GM18505 (cell line): ENCODE measurements around the gene PTPRN2.
"Not testable (repeated sequence)": the region's sequence is repeated elsewhere in the genome, so short reads cannot be mapped to it uniquely, and the experiment has no call there.

Source experiments
- ATAC-seq: cut with Tn5 transposase; IDR thresholded peaks from one replicate; pipeline ENCODE4 v1.9.1; 2021; ENCODE audit not compliant: unreplicated experiment
- POLR2A ChIP-seq: IDR thresholded peaks from 4 replicates; pipeline ENCODE4 v1.6.1; 2011; ENCODE audit warnings: borderline replicate concordance; ENCODE audit not compliant: insufficient read depth, insufficient read length; ENCODE audit errors: extremely low read depth

PTPRN2 gene

GRCh38 chr7:158035343-158035742 lies 552.3 kb downstream of the PTPRN2 start:
- ATAC-seq, result no peak

GRCh38 chr7:158034571-158034970 lies 553.1 kb downstream of the PTPRN2 start:
- ATAC-seq, result no peak
- TF ChIP-seq POLR2A, result no peak

More at GRCh38 chr7:158035343-158035742, 552.3 kb downstream of the PTPRN2 start:
- TF ChIP-seq POLR2A, result no peak

DNA sequence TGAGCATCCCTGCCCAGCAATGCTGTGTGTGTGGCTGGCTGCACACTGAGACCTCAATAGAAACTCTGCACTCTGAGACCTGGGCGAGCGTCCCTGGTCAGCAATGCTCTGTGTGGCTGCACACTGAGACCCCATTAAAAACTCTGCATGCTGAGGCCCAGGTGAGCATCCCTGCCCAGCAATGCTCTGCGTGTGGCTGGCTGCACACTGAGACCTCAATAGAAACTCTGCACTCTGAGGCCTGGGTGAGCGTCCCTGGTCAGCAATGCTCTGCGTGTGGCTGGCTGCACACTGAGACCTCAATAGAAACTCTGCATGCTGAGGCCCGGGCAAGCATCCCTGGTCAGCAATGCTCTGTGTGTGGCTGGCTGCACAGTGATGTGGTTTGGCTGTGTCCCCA lies 553.7 kb downstream of the PTPRN2 start:
- ATAC-seq, result not testable (repeated sequence)

DNA sequence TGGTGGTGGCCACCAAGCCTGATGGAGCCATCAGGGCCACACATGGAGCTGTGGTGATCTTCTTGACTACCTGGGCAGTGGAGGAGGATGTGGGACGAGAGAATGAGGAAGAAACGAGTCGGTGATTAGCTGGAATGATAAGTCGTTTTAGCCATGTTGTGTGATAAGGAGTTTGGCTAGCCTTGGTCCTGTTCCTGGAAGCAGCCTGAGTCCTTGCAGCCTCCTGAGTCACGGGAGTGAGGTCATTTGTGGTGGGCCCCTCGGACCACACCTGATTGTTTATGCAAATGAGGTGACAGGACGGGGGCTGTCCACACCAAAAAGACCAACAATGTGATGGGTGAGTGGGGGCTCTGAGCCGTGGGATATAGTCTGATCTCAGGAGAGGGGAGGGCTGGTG lies 554.4 kb downstream of the PTPRN2 start:
- no peak for TF ChIP-seq POLR2A
- no peak for ATAC-seq

GRCh38 chr7:158032561-158033115 lies 555.0 kb downstream of the PTPRN2 start:
- TF ChIP-seq POLR2A, result no peak

GRCh38 chr7:158031867-158032308 lies 555.7 kb downstream of the PTPRN2 start:
- no peak for TF ChIP-seq POLR2A
- ATAC-seq, result no peak

More at GRCh38 chr7:158032561-158033115, 555.0 kb downstream of the PTPRN2 start:
- ATAC-seq, result no peak

GRCh38 chr7:158030566-158030965 lies 557.1 kb downstream of the PTPRN2 start:
- no peak for TF ChIP-seq POLR2A
- no peak for ATAC-seq

GRCh38 chr7:158030071-158030470 lies 557.6 kb downstream of the PTPRN2 start:
- no peak for TF ChIP-seq POLR2A
- ATAC-seq, result no peak

- no peak for ATAC-seq
- no peak for TF ChIP-seq POLR2A
These were observed 558.1 kb downstream of the PTPRN2 start for GRCh38 chr7:158029509-158029908.

- no peak for ATAC-seq
- TF ChIP-seq POLR2A, result no peak
These were observed 558.7 kb downstream of the PTPRN2 start for GRCh38 chr7:158028971-158029370.

DNA sequence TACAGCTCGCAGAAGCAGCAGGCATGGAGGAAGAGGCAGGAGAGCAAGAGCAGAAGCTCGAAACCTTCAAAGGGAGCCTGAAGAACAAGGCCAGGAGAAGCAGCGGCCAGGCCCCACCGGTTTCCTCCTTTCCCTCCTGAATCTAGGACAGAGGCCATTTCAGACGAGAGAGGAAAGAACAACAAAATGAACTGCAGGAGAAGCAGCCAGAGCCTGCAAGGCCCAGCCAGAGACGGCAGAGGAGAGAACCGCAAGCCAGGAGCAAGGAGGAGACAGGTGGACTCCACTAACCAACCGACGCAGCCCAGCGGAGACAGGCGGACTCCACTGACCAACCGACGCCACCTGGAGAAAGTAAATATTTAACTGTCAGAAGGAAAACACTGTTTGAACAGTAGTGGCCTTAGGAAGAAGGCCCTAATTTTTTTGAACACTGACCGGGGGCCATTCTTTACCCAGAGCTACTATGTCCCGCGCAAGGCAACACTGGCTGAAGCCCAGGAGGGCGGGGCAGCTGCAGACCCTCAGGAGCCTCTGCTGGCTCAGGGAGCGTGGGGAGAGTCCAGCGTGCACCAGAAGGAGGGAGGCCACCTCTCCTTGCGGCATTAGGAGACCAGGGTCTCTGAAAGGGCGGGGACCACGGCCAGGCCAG lies 559.2 kb downstream of the PTPRN2 start:
- TF ChIP-seq POLR2A, result no peak
- ATAC-seq, result no peak

DNA sequence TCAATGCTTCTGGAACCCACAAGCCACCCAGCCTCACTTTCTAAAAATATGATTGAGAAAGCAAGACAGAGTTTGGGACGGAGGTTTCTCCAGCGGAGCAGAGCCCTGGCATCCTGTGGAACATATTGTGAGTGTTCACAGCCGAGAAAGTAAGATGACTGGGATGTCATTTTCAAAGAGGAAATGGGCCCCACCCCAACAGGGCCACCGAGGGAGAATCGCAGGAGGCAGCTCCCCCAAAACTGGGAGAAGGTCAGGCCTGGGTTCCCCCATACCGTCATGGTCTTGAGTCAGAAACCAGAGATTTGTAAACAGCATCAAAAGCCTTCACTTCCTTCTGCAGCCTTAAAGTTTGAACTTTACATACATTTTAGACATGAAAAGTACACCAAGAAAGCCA lies 560.0 kb downstream of the PTPRN2 start:
- no peak for TF ChIP-seq POLR2A
- ATAC-seq, result no peak

DNA sequence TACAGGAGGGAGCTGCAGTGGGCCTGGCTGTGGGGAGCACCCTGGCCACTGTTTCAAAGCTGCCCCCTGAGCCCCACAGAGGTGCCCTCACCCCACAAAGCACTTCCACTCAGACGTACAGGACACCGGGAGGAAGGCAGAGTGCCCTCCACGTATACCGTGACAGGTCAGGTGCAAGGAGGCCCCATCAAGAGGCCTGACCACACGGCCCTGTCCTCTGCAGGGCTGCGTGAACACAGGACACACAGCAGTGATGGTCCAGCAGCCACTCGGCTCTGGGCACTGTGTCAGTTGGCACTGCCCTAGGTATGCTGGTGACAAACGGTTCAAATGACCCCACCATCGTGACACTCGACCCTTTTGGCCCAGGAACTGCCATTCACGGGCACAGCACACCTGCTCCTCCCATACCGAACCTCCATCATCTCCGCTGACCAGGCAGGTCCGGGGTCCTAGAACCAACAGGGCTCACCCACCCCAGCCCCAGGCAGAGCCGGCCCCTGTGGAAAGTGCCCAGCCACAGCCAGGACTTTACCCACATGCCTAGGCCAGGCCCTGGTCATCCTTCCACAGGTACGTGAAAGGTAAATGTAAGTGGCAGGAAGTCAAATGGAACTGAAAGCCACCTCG lies 560.9 kb downstream of the PTPRN2 start:
- TF ChIP-seq POLR2A, result no peak
- ATAC-seq, result no peak

GRCh38 chr7:158025686-158026600 lies 561.7 kb downstream of the PTPRN2 start:
- TF ChIP-seq POLR2A, result no peak
- ATAC-seq, result no peak

DNA sequence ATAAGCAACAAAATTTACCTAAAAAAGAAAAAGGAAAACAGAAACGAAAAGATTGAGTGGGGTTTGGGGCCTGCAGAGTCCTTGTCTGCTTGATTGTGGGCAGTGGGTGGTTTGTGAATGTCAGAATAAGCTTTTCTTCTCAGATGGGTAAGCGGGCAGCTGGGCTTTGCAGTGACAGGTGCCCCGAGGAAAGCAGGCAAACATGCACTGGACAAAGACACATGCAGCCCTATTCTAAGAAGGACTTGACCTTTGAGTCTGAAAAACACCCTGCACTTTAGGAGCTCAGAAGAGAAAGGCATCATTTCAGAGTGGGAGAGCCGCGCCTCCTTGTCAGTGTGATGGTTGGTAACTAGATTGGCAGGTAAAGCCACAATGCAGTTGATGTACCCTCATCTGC lies 562.7 kb downstream of the PTPRN2 start:
- no peak for ATAC-seq
- no peak for TF ChIP-seq POLR2A
